Tibial nerve (tissue), 4 donors: Measurements from ENCODE around the gene TMPRSS6. TPM values are rescaled to one million over a fixed set of nuclear protein-coding genes. Genes with fewer than 3 reads are reported as not detected.

Experiments
- DNase-seq, 2 donors: peaks; one replicate each; pipeline ENCODE4 v3.0.0-alpha.2; 2019; ENCODE audit warnings: low spot score in 2 of 2
- H3K27ac ChIP-seq, 4 donors: fragments of 200-600 bp; sonication (generic) in 3 of 4; one replicate each; pipeline ENCODE4 v1.5.1; 2017 to 2019; ENCODE audit warnings: mild to moderate bottlenecking in 1 of 4
- H3K27me3 ChIP-seq, 2 donors: fragments of 200-600 bp; sonication (generic) in 1 of 2; one replicate each; pipeline versions ENCODE4 v1.5.1 to v1.6.0; 2017 to 2019
- H3K36me3 ChIP-seq, 3 donors: fragments of 200-600 bp; sonication (generic); one replicate each; pipeline ENCODE4 v1.5.1; 2018 to 2019
- H3K4me1 ChIP-seq, 4 donors: fragments of 200-600 bp; sonication (generic) in 3 of 4; one replicate each; pipeline ENCODE4 v1.5.1; 2017 to 2019
- H3K4me3 ChIP-seq, 4 donors: fragments of 200-600 bp; sonication (generic) in 3 of 4; one replicate each; pipeline ENCODE4 v1.5.1; 2017 to 2019; ENCODE audit warnings: mild to moderate bottlenecking in 1 of 4, moderate library complexity in 1 of 4
- H3K9me3 ChIP-seq, 4 donors: fragments of 200-600 bp; sonication (generic) in 3 of 4; one replicate each; pipeline ENCODE4 v1.5.1; 2017 to 2019
- EP300 ChIP-seq, 2 donors: sonication (generic); formaldehyde crosslinking; IDR thresholded peaks; one replicate each; pipeline ENCODE4 v1.6.1; 2017; ENCODE audit warnings: antibody characterized with exemption in 2 of 2, mild to moderate bottlenecking in 1 of 2
- POLR2A ChIP-seq, 2 donors: fragments of 450-650 bp; IDR thresholded peaks; one replicate each; pipeline ENCODE4 v1.6.1; 2017; ENCODE audit warnings: antibody characterized with exemption in 2 of 2, mild to moderate bottlenecking in 2 of 2, moderate library complexity in 2 of 2
- WGBS, 2 donors: methylation state at CpG; one replicate each; pipeline ENCODE4 v1.1.5; 2018; 5-methylcytosine and 5-hydroxymethylcytosine counted together
- total RNA-seq, 4 donors: library from RNA; depleted of rRNA; stranded (reverse); fragments of >200 nt; gene quantifications; one replicate each; pipeline ENCODE4 v1.1.0, GENCODE V29; 2016
- TF ChIP-seq, protein P1 (sequence below), 5 experiments: fragments of 200-600 bp in 3 of 5; fragments of 450-650 bp in 2 of 5; sonication (generic) in 3 of 5; IDR thresholded peaks; one replicate each; pipeline ENCODE4 v1.5.1; 2016 to 2019; ENCODE audit warnings: antibody characterized with exemption in 5 of 5, mild to moderate bottlenecking in 3 of 5, moderate library complexity in 2 of 5

Gene TMPRSS6
- total RNA-seq, 4 donors from 2014 or later, result not detected

DNA sequence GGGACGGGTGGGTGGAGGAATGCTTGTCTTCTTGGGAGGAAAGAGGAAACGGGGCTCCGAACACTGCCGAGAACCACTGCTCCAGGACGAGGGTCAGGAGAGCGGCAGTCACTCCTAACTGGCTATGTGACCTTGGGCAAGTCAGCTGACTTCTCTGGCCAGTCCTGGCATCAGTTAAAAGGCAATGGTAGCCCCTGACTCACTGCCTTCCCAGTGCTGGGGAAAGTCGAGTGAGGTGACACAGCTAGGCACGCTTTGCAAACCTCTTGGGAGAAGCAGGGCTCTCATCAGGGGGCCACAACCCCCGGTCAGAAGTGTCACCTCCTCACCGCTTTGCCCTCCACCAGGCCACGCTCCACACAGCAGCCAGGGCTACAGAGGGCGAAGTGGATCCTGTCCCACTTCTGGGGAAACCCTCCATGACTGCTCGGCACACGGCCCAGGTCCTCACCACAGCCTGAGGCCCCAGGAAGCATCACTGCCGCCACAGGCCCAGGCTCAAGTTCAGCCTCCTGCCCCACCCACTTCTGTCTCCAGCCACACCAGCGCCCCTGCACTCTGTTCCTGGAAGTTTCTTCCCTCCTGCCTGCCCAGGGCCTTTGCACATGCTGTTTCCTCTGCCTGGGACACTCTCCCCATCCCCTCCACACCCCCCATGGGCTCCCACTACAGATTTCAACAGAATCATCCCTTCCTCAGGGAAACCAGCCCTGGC lies 23.9 kb upstream of the TMPRSS6 start:
- no peak for DNase-seq
- TF ChIP-seq EP300 (IDR thresholded peaks at IDR 0.05) (no peak), POLR2A (IDR thresholded peaks at IDR 0.05) (no peak)
- TF ChIP-seq, protein P1, sequence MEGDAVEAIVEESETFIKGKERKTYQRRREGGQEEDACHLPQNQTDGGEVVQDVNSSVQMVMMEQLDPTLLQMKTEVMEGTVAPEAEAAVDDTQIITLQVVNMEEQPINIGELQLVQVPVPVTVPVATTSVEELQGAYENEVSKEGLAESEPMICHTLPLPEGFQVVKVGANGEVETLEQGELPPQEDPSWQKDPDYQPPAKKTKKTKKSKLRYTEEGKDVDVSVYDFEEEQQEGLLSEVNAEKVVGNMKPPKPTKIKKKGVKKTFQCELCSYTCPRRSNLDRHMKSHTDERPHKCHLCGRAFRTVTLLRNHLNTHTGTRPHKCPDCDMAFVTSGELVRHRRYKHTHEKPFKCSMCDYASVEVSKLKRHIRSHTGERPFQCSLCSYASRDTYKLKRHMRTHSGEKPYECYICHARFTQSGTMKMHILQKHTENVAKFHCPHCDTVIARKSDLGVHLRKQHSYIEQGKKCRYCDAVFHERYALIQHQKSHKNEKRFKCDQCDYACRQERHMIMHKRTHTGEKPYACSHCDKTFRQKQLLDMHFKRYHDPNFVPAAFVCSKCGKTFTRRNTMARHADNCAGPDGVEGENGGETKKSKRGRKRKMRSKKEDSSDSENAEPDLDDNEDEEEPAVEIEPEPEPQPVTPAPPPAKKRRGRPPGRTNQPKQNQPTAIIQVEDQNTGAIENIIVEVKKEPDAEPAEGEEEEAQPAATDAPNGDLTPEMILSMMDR (IDR thresholded peaks at IDR 0.05), result no peak
- Histone ChIP-seq H3K27me3 (no peaks in the 10 kb centered on the region), H3K36me3 (no peaks in the 10 kb centered on the region), H3K9me3 (no peaks in the 10 kb centered on the region), H3K27ac (no peak overlapping the region), H3K4me1 (no peaks in the 10 kb centered on the region), H3K4me3 (no peak overlapping the region)
- WGBS, 2 donors, result 55 to 64% methylated on average over 14 to 16 of the region's 16 CpGs

DNA sequence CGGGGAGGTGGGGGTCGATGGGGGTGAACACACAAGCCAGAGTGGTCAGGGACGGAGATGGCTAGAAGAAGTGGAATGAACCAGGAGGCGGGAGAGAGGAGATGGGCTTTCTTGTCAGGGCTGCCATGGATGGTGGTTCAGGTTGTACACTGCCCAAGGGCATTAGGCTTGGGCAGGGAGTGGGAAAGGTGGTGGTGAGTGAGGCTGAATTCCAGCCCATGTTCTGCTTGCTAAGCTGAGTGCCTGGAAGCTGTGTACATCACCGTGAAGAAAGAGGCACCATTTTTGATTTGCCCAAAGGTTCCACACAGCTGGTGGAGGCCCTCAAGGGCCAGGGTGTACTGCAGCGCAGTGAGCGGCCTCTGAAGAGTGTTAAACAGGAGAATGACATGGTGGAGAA lies 23.3 kb upstream of the TMPRSS6 start:
- no peak for DNase-seq
- H3K27ac ChIP-seq, result no peak overlapping the region
- no peaks in the 10 kb centered on the region for H3K9me3 ChIP-seq
- H3K4me3 ChIP-seq, result no peak overlapping the region
- H3K36me3 ChIP-seq, result no peaks in the 10 kb centered on the region
- H3K27me3 ChIP-seq, result peaks cover 0 to 3% of the 10 kb centered on the region in 2 donors
- H3K4me1 ChIP-seq, result no peaks in the 10 kb centered on the region
- WGBS, 2 donors, result 84 to 88% methylated on average over 7 of the region's 7 CpGs
- TF ChIP-seq, protein P1 (IDR thresholded peaks at IDR 0.05), result no peak
- TF ChIP-seq EP300 (IDR thresholded peaks at IDR 0.05) (no peak), POLR2A (IDR thresholded peaks at IDR 0.05) (no peak)

DNA sequence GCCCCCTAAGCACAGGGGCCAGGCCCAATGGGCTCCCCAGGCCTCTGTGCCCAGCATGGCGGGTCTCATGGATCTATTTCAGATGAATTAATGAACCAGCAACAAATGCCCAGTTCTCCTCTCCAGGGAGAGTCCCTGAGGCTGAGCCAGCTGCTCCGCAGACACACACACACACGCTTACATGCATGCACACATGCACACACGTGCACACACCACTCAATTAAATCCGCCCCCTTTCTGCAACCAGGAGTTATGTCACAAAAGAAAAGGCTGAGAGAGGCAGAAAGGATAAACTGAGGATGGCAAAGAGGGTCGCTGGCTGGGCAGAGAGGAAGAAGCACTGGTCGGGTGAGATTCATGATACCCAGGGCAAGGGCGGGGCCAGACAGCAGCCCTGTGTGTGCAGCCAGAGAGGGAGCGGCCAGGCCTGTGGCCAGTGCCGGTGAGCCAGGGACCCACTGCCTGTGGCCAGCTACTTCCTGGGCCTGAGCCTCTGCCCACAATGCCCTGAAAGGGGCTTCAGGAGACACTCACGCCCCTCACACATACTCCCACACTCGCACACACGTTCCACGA lies 20.4 kb upstream of the TMPRSS6 start:
- no peak for DNase-seq
- Histone ChIP-seq H3K4me3 (no peak overlapping the region), H3K27ac (no peak overlapping the region), H3K27me3 (peaks cover 0 to 3% of the 10 kb centered on the region in 2 donors), H3K9me3 (no peaks in the 10 kb centered on the region), H3K4me1 (no peaks in the 10 kb centered on the region), H3K36me3 (no peaks in the 10 kb centered on the region)
- WGBS, 2 donors, result 72 to 81% methylated on average over 13 to 14 of the region's 14 CpGs
- TF ChIP-seq POLR2A (IDR thresholded peaks at IDR 0.05) (no peak), EP300 (IDR thresholded peaks at IDR 0.05) (no peak)
- TF ChIP-seq, protein P1 (IDR thresholded peaks at IDR 0.05), result no peak

DNA sequence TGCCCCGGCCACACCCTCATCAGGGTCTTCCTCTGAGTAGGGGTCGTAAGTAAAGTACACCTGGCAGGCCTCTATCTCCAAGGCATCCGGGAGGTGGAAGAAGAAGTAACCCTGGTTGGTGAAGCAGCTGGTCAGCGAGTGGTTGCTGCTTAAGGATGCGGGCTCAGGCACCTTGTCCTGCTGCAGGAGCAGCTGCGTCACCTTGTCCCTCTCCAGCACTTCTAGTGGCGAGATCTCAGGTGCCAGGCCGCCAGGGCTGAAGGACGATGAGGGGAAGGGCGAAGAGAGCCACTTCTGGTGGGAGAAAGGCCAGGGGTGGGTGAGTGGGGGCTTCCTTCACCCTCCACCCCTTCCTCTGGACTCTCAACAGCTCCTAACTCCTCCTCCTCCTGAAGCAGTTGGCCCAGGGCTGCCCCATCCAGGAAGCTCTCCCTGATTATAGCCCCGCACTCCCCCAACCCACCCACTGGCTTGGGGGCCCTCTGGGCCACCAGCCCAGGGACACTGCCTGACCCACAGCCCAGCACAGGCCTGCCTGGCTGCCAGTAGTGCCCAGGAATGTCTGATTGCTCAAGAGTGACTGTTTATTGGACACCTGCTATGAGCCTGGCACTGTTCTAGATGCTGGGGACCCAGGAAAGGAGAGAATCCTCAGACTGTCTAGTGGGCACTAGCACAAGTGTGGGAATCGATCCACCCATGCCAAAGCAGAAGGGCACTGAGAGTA lies 19.2 kb upstream of the TMPRSS6 start:
- Histone ChIP-seq H3K36me3 (no peaks in the 10 kb centered on the region), H3K4me1 (no peaks in the 10 kb centered on the region), H3K27ac (no peak overlapping the region), H3K27me3 (peaks cover 0 to 3% of the 10 kb centered on the region in 2 donors), H3K4me3 (no peak overlapping the region), H3K9me3 (no peaks in the 10 kb centered on the region)
- TF ChIP-seq EP300 (IDR thresholded peaks at IDR 0.05), result no peak
- TF ChIP-seq, protein P1 (IDR thresholded peaks at IDR 0.05), result no peak
- TF ChIP-seq POLR2A (IDR thresholded peaks at IDR 0.05), result no peak
- 82 to 83% methylated on average over 12 of the region's 12 CpGs for WGBS, 2 donors
- DNase-seq, result no peak
